PFSK-1 (cell line): ENCODE measurements around the gene SLC9A3.

Source experiments
- FOXP2 ChIP-seq: optimal IDR thresholded peaks from 2 replicates; pipeline ENCODE3; 2011; ENCODE audit warnings: borderline replicate concordance, control low read depth, inconsistent platforms; ENCODE audit not compliant: insufficient read depth; ENCODE audit errors: extremely low read length, extremely low read depth
- POLR2AphosphoS5 ChIP-seq: IDR thresholded peaks from 2 replicates; pipeline ENCODE4 v1.6.1; 2012; ENCODE audit warnings: low read depth, mild to moderate bottlenecking, control low read depth, low read length, moderate library complexity
- REST ChIP-seq, 2 experiments: IDR thresholded peaks; 2 replicates each; pipeline versions ENCODE4 v1.6.1 to v1.8.0; 2011 to 2012; ENCODE audit warnings: low read depth in 2 of 2, low read length in 2 of 2, control low read depth in 1 of 2, inconsistent platforms in 1 of 2, mild to moderate bottlenecking in 1 of 2, moderate library complexity in 1 of 2; ENCODE audit not compliant: insufficient read depth in 1 of 2
- SIN3A ChIP-seq: IDR thresholded peaks from 2 replicates; pipeline ENCODE4 v1.6.1; 2012; ENCODE audit warnings: mild to moderate bottlenecking, low read length, moderate library complexity, borderline replicate concordance; ENCODE audit not compliant: insufficient read depth
- TAF1 ChIP-seq: IDR thresholded peaks from 2 replicates; pipeline ENCODE4 v1.6.1; 2012; ENCODE audit warnings: low read length, control low read depth, borderline replicate concordance; ENCODE audit not compliant: insufficient read depth

The SLC9A3 gene

DNA sequence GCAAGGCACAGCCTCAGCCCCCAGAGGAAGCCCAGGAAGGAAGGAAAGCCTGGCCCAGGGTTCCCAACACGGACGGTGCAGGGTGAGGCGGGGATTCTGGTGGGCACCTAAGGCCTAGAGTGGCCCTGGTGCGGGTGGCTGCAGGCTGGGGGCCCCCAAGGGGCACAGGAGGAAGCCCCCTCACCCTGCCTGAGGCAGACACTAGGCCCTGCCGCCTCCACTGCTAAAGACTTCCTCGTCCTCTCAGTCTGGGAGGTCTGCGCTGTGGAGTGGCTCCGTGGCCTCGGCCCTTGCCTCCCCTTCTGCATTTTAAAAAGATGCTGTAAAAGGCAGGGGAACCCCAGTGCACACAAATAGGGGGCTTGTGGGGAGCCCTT is 3.4 kb downstream of the SLC9A3 start:
- TF ChIP-seq TAF1 (no peak), REST (IDR thresholded peaks at IDR 0.05; ENCODE audit: insufficient read depth in 1 of 2, low read depth in 2 of 2, low read length in 2 of 2) (no peak), FOXP2 (no peak), SIN3A (no peak), POLR2AphosphoS5 (no peak)

DNA sequence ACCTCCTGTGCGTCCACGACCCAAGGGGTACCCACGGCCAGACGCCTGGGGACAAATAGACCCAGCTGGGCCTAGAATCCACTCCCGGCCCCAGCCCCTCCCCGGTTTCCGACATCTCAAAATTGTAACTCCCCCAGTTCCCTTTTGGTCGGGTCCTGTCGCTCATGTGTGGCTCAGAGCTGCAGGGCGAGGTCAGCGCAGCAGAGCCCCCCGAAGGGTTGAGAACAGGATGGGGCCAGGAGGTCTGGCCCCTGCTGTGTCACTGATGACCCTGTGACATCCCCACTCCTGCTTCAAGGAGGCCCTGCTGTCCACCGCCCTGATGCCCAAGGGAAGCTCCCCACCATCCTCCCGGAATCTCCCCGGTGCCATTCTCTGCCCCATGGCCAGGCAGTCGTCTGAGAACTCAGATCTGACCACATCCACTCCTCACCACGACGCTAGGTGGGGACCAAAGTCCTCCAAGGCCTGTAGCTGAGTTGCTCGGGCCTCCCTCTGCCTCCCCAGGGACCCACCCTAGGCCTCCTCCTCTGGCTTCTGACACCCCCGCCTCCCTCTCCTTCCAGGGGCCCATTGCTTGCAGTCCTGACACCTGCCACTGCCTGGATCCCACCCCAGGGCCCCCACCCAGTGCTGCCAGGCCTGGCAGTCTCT is 3.9 kb downstream of the SLC9A3 start:
- TF ChIP-seq TAF1 (no peak), FOXP2 (no peak), SIN3A (no peak), POLR2AphosphoS5 (no peak), REST (IDR thresholded peaks at IDR 0.05; ENCODE audit: insufficient read depth in 1 of 2, low read depth in 2 of 2, low read length in 2 of 2) (no peak)

DNA sequence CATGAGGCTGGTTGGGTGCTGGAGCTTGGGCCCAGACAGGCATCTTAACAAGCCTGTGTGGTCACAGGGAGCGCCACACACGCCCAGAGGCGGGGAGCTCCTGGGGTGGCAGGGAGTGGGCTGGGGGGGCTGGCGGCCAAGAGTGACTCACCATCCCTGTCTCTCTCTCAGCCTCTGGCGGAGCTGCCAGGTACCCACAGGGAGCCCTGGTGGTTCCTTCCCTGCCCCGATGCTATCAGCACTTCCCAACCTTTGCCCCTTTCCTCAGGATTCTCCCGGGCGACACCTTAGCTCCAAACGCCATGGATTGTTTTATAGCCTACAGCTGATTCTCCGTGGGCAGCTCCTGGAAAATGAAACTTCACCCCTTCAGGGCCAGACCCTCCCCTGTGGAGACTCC is 5.5 kb downstream of the SLC9A3 start:
- TF ChIP-seq POLR2AphosphoS5 = no peak
- TF ChIP-seq FOXP2 = no peak
- TF ChIP-seq TAF1 = no peak
- TF ChIP-seq REST (IDR thresholded peaks at IDR 0.05; ENCODE audit: insufficient read depth in 1 of 2, low read depth in 2 of 2, low read length in 2 of 2) = no peak
- no peak for TF ChIP-seq SIN3A

DNA sequence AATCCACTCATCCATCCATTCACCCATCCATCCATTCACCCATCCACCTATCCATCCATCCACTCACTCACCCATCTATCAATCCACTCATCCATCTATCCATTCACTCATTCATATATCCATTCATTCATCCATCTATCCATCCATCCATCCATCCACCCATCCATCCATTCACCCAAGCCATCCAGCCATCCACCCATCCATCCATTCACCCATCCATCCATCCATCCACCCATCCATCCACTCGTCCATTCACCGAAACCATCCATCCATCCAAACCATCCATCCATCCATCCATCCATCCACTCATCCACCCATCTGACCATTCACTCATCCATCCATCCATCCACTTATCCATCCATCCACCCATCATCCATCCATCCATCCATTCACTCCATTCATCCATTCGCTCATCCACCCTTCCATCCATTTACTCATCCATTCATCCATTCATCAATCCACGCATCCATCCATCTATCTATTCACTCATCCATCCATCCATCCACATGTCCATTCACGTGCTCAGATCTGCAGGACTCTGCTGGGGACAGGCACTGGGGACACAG is 6.6 kb downstream of the SLC9A3 start:
- no peak for TF ChIP-seq TAF1
- no peak for TF ChIP-seq FOXP2
- no peak for TF ChIP-seq REST (IDR thresholded peaks at IDR 0.05; ENCODE audit: insufficient read depth in 1 of 2, low read depth in 2 of 2, low read length in 2 of 2)
- no peak for TF ChIP-seq SIN3A
- no peak for TF ChIP-seq POLR2AphosphoS5

DNA sequence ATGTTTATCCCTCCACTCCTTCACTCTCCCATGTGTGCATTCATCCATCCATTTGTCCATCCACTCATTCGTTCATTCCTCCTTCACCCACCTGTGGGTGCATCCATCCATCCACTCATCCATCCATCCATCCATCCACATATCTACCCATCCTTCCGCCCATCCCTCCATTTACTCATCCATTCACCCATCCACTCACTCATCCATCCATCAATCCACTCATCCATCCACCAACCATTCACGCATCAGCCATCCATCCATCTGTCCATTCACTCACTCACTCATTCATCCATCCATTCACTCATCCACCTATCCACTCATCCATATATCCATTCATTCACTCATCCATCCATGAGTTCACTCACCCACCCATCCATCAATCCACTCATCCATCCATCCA is 7.3 kb downstream of the SLC9A3 start:
- TF ChIP-seq SIN3A (no peak), REST (IDR thresholded peaks at IDR 0.05; ENCODE audit: insufficient read depth in 1 of 2, low read depth in 2 of 2, low read length in 2 of 2) (no peak), TAF1 (no peak), POLR2AphosphoS5 (no peak), FOXP2 (no peak)
